Measurements from ENCODE around the gene PACS2. TPM values are rescaled to one million over a fixed set of nuclear protein-coding genes. Genes with fewer than 3 reads are reported as not detected.
"Not testable (repeated sequence)": the region's sequence is repeated elsewhere in the genome, so short reads cannot be mapped to it uniquely, and the experiment has no call there.

The PACS2 gene
- 31.4 and 67.7 TPM in 2 replicates for total RNA-seq

- peak; percentile 24 for DNase-seq (ENCODE audit: low read depth)
Observed at GRCh38 chr14:105314287-105315200, at the start of gene PACS2. Gene PACS2 (plus strand): TSS chr14:105314748. CDS start chr14:105314919, 171 bp downstream.

- DNase-seq (ENCODE audit: low read depth), result no peak
Observed at GRCh38 chr14:105267820-105268548, 46.6 kb upstream of the PACS2 start.

- no peak for DNase-seq (ENCODE audit: low read depth)
Observed at GRCh38 chr14:105268736-105269354, 45.7 kb upstream of the PACS2 start.

- DNase-seq (ENCODE audit: low read depth), result no peak
Observed at GRCh38 chr14:105269405-105269804, 45.1 kb upstream of the PACS2 start.

GRCh38 chr14:105271224-105271890 lies 43.2 kb upstream of the PACS2 start:
- DNase-seq (ENCODE audit: low read depth), result no peak

- no peak for DNase-seq (ENCODE audit: low read depth)
Observed at GRCh38 chr14:105272623-105273022, 41.9 kb upstream of the PACS2 start.

GRCh38 chr14:105273062-105273461 lies 41.5 kb upstream of the PACS2 start:
- no peak for DNase-seq (ENCODE audit: low read depth)

- no peak for DNase-seq (ENCODE audit: low read depth)
Observed at GRCh38 chr14:105274637-105275036, 39.9 kb upstream of the PACS2 start.

- DNase-seq (ENCODE audit: low read depth), result peak; percentile 23
Observed at GRCh38 chr14:105275267-105275946, 39.1 kb upstream of the PACS2 start.

GRCh38 chr14:105277448-105277847 lies 37.1 kb upstream of the PACS2 start:
- not testable (repeated sequence) for DNase-seq (ENCODE audit: low read depth)

- DNase-seq (ENCODE audit: low read depth), result no peak
Observed at GRCh38 chr14:105279642-105280361, 34.7 kb upstream of the PACS2 start.

GRCh38 chr14:105280525-105280924 lies 34.0 kb upstream of the PACS2 start:
- no peak for DNase-seq (ENCODE audit: low read depth)

- peak; percentile 82 for DNase-seq (ENCODE audit: low read depth)
Observed at GRCh38 chr14:105281371-105282097, 33.0 kb upstream of the PACS2 start.

- DNase-seq (ENCODE audit: low read depth), result no peak
Observed at GRCh38 chr14:105282098-105282725, 32.3 kb upstream of the PACS2 start.

GRCh38 chr14:105283028-105283427 lies 31.5 kb upstream of the PACS2 start:
- DNase-seq (ENCODE audit: low read depth), result no peak

GRCh38 chr14:105283899-105284298 lies 30.6 kb upstream of the PACS2 start:
- no peak for DNase-seq (ENCODE audit: low read depth)

- no peak for DNase-seq (ENCODE audit: low read depth)
Observed at GRCh38 chr14:105285174-105285573, 29.4 kb upstream of the PACS2 start.

GRCh38 chr14:105286759-105287144 lies 27.8 kb upstream of the PACS2 start:
- DNase-seq (ENCODE audit: low read depth), result no peak

Data from renal cortical epithelial cell (primary cell).